SU-DHL-6 (cell line): ENCODE data around the gene IGSF21.

Experiments
- CTCF ChIP-seq: fragments of 200-600 bp; sonication (generic); IDR thresholded peaks from one replicate; pipeline ENCODE4 v1.5.1; 2017; ENCODE audit warnings: antibody characterized with exemption, mild to moderate bottlenecking, low read length, moderate library complexity; ENCODE audit not compliant: insufficient read depth, poor library complexity, severe bottlenecking
- EZH2phosphoT487 ChIP-seq: fragments of 200-600 bp; sonication (generic), shearing (Covaris generic); conservative IDR thresholded peaks from 2 replicates; pipeline ENCODE4 v1.6.1; 2018; ENCODE audit warnings: mild to moderate bottlenecking, antibody characterized with exemption, low read length, moderate library complexity, mixed read lengths

GRCh38 chr1:18407166-18408045, 299.8 kb downstream of the IGSF21 start:
- TF ChIP-seq CTCF (no peak), EZH2phosphoT487 (no peak)
